Cortex of kidney (tissue), 1 donor: ENCODE measurements around the gene TOX4.
A peak's percentile ranks its signal among the peaks of the same experiment; 100 is the strongest.
"Not testable (repeated sequence)": the region's sequence is repeated elsewhere in the genome, so short reads cannot be mapped to it uniquely, and the experiment has no call there.

Source experiments
- DNase-seq: peaks from one replicate; lab custom pipeline; 2025; lab: John Stamatoyannopoulos, UW

The TOX4 gene

GRCh38 chr14:21476925-21477681 lies at the start of gene TOX4, which contains the start of gene RAB2B:
TOX4 (plus strand) TSS chr14:21477195; CDS start chr14:21477279, 84 bp downstream.
RAB2B (minus strand) TSS chr14:21476959; CDS start chr14:21476872, 87 bp downstream.
- peak; percentile 34 for DNase-seq

GRCh38 chr14:21428930-21429329 lies 48.1 kb upstream of the TOX4 start:
- no peak for DNase-seq

GRCh38 chr14:21431126-21431525 lies 45.9 kb upstream of the TOX4 start:
- DNase-seq = no peak

- no peak for DNase-seq
Observed at GRCh38 chr14:21436567-21437062, 40.4 kb upstream of the TOX4 start.

GRCh38 chr14:21437063-21437901 lies 39.7 kb upstream of the TOX4 start:
- peak; percentile 48 for DNase-seq

- no peak for DNase-seq
Observed at GRCh38 chr14:21440859-21441258, 36.1 kb upstream of the TOX4 start.

- not testable (repeated sequence) for DNase-seq
Observed at GRCh38 chr14:21442657-21443056, 34.3 kb upstream of the TOX4 start.

- no peak for DNase-seq
Observed at GRCh38 chr14:21449899-21450216, 27.1 kb upstream of the TOX4 start.

GRCh38 chr14:21454843-21455544 lies 22.0 kb upstream of the TOX4 start:
- DNase-seq = no peak

GRCh38 chr14:21455592-21455911 lies 21.4 kb upstream of the TOX4 start:
- no peak for DNase-seq

- peak; percentile 70 for DNase-seq
Observed at GRCh38 chr14:21455912-21456667, 20.9 kb upstream of the TOX4 start, which contains the start of gene CHD8. CHD8 (minus strand) TSS chr14:21456123; CDS start chr14:21431643, 24,480 bp downstream.

GRCh38 chr14:21467616-21468015 lies 9.4 kb upstream of the TOX4 start:
- no peak for DNase-seq

- no peak for DNase-seq
Observed at GRCh38 chr14:21475767-21476522, 1.1 kb upstream of the TOX4 start.

GRCh38 chr14:21476523-21476924 lies 471 bp upstream of the TOX4 start:
- no peak for DNase-seq

GRCh38 chr14:21486640-21487087 lies 9.7 kb downstream of the TOX4 start:
- no peak for DNase-seq

GRCh38 chr14:21494902-21495762 lies 18.1 kb downstream of the TOX4 start:
- no peak for DNase-seq

- DNase-seq = no peak
Observed at GRCh38 chr14:21496453-21496852, 19.5 kb downstream of the TOX4 start.

GRCh38 chr14:21498540-21499526 lies 21.8 kb downstream of the TOX4 start:
- no peak for DNase-seq

- no peak for DNase-seq
Observed at GRCh38 chr14:21501568-21501967, 24.6 kb downstream of the TOX4 start.
